Left renal pelvis (tissue), 4 donors: ENCODE measurements around the gene PRPF6. TPM values are rescaled to one million over a fixed set of nuclear protein-coding genes. Genes with fewer than 3 reads are reported as not detected.
"Not testable (repeated sequence)": the region's sequence is repeated elsewhere in the genome, so short reads cannot be mapped to it uniquely, and the experiment has no call there.

Experiments
- DNase-seq, 4 donors: peaks; one replicate each; pipeline ENCODE4 v3.0.0-alpha.2; 2013; ENCODE audit warnings: low read depth in 4 of 4, low spot score in 3 of 4
- polyA plus RNA-seq, 4 donors: library from polyadenylated mRNA; unstranded; fragments of 120-200 nt; gene quantifications; one replicate each; pipeline ENCODE4 v1.2.1, GENCODE V29; 2013; ENCODE audit not compliant: insufficient read length in 4 of 4

Gene PRPF6
- polyA plus RNA-seq, 4 donors, result 60.4 to 89.4 (median 83.3) TPM

DNA sequence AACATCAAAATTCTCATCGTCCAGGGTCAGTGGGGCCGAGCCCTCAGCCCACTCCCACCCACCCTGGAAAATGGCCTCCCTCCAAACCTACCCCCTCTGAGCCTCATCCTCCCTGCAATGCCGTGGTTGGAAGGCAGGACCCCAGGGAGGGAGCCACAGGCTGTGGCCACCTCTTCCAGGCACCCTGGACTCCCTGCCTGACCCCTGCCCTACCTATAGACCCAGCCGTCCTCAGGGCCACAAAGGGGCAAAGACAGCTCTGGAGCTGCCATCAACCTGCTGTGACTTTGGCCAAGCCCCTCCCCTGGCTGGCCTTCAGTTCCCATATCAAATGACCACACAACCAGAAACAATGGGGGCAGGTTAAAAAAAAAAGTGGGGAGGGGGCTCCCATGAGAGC, 22.5 kb upstream of the PRPF6 start:
- DNase-seq, result no peak

DNA sequence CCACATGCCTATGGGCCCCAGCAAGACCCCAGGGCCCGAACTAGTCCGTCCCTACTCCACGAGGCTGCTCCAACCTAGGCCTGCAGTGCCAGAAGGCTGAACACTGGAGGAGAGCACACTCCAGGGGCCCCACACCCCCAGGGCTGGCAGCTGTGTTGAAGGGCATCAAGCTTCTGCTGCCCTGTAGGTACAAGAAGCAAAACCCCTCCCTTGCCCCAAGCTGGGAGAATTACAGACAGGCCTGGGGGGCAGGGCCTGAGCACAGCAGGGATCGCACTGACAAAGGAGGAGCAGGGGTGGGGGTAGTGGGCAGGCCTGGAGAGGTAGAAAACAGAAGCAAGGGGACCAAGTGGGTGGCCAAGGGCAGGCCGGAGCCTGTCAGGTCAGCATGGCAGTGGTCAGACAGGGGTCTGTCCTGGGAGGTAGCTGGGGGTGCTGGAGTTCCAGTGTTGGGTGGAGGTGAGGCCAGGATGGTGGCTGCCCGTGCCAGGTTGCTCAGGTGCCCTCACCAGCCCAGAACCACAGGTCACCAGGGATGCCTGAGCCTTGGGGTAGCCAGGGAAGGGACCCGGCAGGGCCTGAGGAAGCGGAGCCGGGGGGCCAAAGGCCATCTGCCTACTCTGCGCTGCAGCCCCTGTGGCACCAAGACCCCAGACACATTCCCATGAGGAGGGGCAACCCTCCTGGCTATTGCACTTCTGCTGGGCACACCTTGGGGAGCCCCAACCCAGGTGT, 21.8 kb upstream of the PRPF6 start:
- no peak for DNase-seq

- DNase-seq, result no peak
Observed at GRCh38 chr20:63959699-63960075, 21.2 kb upstream of the PRPF6 start.

GRCh38 chr20:63960654-63961621, 20.0 kb upstream of the PRPF6 start:
- not testable (repeated sequence) for DNase-seq

DNA sequence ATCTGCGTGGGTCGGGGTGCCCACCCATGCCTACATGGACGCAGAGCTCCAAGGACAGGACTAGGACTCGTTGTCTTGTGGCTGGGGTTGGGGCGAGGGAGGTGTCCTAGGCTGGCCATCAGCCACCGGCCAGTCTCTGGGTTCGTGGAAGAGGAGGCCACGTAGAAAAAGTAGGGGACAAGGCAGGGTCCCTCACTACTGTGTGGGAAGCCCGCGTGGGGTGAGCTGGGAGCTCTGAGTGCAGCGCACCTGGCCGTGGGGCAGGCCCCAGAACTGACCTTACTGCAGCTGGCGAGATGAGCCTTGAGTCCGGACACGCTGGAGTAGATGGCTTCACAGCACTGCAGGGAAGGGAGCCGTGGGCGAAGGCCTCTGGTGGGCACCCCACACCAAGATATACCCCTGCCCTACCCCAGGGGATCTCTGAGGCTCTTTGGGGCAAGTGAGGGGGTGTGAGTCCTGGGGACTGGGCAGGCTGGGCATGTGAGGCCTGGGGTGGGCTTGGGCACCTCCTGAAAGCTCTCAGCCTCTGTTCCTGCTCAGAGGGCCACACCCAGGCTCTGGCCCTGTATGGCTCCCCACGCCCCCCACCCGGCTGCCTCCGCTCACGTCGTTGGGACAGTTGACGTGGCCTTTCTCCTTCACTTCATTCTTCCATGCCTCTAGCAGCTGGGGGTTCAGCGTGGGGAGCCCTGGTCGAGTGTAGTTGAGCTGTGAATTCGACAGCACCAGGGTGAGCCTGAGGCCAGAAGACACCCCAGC, 19.1 kb upstream of the PRPF6 start:
- DNase-seq, result no peak

DNA sequence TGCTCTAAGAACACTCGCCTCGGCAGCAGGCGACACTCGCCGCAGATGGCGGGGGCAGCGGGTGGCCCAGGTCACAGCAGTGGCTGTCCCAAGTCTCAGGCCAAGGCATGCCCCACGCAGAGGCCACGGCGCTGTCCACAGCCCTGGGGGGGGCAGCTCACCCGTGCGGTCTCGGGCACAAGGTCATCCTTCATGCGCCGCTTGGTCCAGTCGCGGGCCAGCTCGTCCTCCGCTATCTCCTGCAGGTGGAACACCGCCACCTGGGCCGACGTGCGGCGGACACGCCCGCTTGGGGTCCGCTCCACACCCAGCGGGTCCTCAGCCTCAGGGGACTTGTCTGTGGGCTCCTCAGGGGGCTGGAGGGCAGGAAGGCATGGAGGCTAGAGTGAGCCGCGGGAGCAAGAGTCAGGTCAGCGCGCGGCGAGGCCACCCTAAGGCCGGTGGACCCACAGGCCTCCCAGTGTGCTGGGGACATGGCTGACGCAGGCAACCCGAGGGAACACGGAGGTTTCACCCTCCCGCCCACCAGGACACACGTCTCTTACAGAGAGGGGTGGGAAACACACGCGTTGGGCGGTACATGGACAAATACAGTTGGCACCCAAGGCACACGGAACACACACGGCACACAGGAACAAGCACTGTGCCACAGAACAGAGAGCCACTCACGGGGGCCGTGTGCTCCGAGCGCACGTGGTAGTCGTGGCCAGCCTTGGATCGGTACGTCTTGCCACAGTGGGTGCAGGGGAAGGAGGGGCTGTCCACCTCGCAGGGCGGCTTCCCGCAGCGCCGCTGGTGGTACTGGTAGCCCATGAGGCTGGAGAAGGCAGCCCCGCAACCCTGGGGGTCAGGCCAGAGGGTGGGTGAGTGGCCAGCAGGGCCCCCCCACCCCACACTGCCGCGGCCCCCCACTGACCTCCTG, 18.2 kb upstream of the PRPF6 start:
- no peak for DNase-seq

DNA sequence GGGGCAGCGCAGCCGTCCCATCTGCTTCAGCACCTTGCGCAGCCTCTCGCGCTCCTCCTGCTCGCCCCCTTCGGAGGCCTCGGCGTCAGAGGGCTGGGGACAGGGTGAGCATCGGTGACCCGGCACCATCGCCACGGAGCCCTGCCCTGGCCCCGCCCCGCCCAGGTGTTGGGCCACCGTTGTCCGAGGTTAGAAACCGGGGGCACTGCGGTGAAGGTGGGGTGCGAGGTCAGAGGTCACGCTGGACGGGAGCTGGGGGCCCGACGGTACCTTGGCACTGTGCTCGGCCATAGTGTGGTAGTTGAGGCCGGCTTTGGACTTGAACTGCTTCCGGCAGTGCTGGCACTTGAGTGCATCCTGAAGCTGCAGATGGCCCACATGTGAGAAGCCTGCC, 17.6 kb upstream of the PRPF6 start:
- DNase-seq, result no peak

DNA sequence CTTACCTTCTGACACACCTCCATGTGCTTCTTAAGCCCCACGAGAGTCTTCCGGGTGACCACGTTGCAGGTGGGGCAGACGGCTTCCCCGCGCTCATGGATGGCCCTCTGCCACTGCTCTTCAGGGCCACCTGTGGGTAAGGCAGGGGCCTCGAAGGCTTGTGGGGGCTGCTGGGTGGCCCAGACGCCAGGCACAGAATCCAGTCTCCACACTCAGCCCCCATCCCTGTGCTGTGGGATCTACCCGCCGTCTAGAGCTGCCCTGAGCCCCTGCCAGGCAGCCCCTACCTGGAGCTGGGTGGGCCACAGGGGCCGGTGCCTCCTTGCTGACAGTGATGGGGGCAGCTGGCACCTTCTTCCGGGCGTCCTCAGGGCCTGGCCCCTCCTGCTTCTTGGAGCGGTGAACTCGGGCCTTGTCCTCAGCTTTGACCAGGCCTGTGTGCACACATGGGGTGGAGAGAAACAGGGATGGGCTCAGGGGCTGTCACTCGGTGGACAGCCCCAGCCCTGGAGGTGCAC, 17.1 kb upstream of the PRPF6 start:
- DNase-seq, result no peak

- no peak for DNase-seq
Observed at GRCh38 chr20:63964412-63964811, 16.5 kb upstream of the PRPF6 start.

DNA sequence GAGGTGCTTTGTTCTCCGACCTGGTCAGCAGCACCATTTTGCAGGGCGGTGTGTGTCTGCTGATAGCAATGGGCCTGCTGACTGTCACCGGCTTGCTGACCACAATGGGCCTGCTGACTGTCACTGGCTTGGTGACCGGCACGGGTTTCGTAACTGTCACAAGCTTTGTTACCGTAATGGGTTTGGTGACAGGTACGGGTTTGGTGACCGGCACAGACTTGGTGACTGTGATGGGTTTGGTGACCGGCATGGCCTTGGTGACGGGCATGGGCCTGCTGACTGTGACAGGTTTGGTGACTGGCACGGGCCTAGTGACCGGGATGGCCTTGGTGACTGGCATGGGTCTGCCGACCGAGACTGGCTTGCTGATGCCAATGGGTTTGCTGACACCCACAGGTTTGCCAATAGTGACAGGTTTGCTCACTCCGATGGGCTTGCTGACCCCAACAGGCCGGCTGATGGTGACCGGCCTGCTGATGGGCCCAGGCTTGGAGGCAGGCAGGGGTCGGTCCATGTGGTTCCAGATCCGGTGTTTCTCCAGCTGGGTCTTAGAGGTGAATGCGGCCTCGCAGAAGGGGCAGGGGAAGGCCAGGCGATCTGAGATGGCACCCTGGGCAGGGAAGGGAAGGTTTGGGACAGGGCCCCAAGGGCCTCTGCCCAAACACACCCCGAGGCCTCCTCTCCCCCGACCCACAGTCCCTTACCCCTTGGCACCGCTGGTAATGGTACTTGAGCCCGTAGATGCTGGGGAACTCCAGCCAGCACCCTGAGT, 14.6 kb upstream of the PRPF6 start:
- DNase-seq, result no peak

DNA sequence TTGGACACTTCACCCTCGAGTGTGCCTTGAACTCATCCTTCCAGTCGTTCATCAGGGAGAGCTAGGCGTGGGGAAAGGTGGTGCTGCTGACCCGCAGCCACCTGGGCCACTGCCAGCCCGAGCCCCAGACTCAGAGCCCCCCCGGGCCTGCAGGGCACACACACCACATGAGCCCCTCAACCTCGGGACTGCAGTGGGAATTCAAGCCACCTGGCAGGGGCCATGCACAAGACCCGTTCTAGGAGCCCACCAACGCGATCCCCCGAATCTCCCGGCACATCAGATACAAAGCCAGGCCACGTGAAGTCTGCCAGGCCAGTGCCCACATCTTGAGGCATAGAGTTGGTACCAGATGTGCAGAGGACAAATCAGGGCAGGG, 14.0 kb upstream of the PRPF6 start:
- DNase-seq, result no peak

DNA sequence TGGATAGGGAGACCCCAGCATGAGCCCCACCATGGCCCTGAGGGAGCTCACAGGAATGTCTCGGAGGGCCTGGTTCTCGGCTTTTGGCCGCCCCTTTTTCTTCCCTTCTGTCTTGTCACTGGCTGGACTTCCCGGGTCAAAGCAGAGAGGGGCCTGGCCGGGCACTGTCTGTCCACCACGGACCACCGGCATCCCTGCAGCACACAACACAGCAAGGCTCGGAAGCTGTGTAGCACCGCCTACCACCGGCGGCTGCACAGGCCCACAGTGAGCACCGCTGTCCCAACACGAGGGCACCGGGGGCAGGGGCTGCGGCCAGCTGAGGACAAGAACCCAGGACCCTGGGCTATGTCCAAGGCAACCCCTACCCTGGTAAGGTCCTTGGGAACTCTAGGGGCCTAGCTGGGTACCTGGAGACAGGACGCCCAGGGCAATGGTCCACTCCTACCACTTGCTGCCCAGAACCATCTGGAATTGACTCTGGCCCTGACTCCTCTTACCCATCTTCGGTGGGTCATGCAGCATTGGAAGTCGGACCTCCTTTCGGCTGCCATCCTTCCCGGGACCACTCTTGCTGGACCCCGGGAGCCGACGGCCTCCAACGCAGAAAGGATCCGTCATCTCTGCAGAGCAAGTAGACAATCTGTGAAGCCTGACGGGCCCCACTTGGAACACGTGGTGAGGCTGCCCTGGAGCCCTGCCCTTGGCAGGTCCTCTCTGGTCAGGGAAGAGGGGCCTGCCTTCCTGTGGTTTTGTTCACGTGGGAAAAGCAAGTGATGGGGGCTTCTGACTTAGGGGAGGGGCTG, 13.4 kb upstream of the PRPF6 start:
- no peak for DNase-seq

DNA sequence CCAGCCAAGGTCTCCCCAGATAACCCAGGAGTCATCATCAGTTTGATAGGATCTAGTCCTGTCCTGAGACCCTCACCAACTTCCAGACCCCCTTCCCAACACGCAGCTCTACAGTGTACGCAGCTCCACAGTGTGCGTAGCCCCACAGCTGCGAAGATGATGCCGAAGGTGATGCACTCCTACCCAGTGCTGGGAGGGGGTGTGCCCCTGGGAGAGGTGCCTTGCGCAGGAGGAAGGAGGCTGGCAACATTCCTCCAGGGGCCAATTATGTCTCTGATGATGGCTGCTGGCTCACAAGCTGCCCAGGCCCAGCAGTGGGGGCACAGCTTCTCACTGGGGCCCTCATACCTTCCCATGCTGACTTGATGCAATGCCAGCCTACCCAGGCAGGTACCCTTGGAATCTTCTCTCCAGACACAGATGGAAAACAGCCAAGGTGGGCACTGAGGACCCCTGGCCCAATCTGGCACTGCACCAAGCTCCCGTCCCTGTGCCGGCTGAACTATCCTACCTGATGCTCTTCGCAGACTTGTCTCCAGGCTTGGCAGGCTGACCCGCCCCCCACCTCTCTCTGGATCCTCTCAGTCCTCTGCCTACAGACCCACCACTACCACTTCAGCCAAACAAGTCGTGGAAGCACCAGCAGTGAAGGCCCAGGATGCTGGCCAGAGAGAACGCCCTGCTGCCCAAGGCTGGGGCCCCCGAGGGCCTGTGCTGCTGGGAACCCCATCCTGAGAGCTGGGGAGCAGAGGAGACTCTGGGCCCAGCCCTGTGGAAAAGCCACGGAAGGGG, 12.6 kb upstream of the PRPF6 start:
- no peak for DNase-seq

GRCh38 chr20:63968928-63969760, 11.8 kb upstream of the PRPF6 start:
- DNase-seq, result no peak

DNA sequence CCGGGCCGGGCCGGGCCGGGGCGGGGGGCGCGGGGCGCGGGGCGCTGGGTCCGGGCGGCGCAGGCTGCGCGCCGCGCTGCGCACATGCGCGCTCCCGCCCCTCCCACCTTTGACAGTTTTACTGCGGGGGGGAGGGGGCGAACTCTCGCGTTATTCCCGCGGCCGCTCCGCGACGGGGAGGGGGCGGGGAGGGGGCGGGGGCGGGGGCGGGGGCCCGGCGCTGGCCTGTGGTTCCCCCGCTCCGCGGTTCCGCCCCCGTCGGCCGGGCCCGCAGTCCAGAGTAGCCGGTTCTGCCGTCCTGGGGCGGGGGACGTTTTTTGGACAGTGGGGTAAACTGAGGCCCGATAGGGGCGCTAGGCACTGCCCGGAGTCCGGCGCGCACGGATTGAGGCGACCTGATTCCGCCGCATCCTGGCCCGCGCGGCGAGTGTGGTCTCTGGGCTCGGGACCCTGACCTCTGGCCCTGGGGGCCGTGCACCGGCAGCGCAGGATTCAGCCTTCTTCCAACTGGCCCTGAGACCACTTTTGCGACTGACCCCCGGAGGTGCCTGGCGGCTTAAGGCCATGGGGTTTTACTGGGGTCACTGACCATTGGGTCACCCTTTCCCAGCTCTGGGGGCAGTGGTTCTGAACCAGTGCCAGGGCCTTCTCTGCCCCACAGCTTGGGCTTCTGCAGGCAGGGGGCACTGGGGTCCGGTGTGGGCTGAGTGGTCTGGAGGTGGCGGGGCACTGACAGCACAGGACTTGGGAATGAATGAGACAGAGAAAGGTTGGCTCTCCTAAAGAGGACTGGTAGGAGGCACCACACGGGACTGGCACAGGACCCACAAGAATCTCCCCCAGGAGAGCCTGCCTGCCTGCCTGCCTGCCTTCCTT, 10.9 kb upstream of the PRPF6 start, which contains the start of gene ZNF512B:
TSS of gene ZNF512B (minus strand) at position 93 of the 876 bp plus-strand sequence. CDS start 1,980 bp downstream, outside the sequence.
- DNase-seq, result no peak
